Stimulated activated CD8-positive, alpha-beta memory T cell treated with anti-CD3 and anti-CD28 coated beads, Interleukin-4, amount 100 ng/mL, for 4 hours (primary cell): ENCODE results near the gene ZCCHC17.
"Not testable (repeated sequence)": the region's sequence is repeated elsewhere in the genome, so short reads cannot be mapped to it uniquely, and the experiment has no call there.

ENCODE experiments used
- DNase-seq, 2 donors: peaks; one replicate each; pipeline ENCODE4 v3.0.0-alpha.2; 2020; ENCODE audit warnings: low read depth in 2 of 2, low spot score in 1 of 2

The ZCCHC17 gene, protein sequence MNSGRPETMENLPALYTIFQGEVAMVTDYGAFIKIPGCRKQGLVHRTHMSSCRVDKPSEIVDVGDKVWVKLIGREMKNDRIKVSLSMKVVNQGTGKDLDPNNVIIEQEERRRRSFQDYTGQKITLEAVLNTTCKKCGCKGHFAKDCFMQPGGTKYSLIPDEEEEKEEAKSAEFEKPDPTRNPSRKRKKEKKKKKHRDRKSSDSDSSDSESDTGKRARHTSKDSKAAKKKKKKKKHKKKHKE

DNA sequence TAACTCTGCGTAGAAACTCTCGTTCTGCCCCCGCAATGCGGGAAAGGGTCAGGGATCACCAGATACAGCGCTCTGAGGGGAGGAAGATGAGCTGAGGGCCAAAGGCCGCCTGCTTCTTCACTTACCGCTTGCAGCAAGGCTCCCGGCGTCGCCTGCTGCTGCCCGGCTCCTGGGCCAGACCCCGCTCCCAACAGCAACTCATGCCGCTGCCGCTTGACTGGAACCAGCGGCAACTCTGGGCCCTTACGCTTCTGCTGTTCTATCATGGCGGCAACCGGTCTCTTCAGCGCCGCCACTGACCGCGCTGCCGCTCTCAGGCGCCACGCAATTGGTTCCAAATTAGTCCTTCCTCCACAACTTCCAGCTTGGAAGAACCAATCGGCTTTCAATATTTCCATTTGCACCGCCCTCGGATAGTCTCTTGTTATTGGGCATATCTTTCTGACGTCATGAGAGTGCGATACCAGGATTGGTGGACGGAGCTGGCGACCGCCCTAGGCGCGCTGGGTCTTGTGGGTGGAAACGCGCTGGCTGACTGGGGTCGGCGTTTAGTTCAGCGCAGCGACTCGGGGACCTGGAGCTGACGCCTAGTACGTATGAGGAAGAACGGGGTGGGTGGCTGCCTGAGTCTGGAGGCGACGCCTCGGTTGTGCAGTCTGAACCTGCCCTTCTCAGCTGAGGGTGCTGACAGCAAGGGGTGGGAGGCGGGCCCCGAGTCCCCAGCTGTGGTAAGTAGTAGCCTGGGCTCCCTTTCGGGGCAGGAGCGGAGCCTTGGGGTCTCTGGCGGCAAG, at the start of gene ZCCHC17, which contains the start of gene SNRNP40:
TSS of gene ZCCHC17 (plus strand) at position 547 of the 791 bp plus-strand sequence. CDS start 13,067 bp downstream, outside the sequence.
TSS of gene SNRNP40 (minus strand) at position 303 of the 791 bp plus-strand sequence. CDS start at position 266, 37 bp downstream.
- peak; percentile 81 to 89 for DNase-seq

- no peak for DNase-seq
Observed at GRCh38 chr1:31248276-31248675, 48.6 kb upstream of the ZCCHC17 start.

DNA sequence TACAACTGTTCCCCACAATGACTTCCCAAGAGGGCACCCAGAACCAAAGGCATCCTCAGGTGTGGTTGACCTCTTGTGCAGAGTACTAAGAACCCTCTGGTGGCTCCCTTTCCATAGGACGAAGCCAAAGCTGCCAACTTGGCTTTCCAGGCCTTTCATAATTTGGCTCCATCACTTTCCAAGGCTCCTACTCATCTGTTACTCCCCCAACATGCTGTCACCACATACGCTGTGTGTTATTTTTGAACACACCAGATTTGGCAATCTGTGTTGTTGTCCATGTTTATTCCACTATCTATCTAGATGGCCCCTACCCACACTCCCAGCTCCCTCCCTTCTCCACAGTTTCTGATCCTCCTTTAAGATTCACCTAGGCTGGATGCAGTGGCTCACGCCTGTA, 47.0 kb upstream of the ZCCHC17 start:
- no peak for DNase-seq

DNA sequence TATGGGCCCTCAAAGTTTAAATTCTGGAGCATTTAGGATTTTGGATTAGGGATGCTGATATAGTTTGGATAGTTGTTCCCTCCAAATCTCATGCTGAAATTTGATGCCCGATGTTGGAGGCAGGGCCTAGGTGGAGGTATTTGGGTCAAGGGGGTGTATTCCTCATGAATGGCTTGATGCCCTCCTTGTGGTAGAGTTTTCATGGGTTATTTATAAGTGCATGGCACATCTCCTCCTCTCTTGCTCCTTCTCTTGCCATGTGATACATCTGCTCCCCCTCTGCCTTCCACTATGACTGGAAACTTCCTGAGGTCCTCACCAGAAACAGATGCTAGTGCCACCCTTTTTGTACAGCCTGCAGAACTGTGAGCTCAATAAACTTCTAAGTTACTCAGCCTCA, 39.6 kb upstream of the ZCCHC17 start:
- no peak for DNase-seq

- DNase-seq: no peak
Observed at GRCh38 chr1:31258581-31258980, 38.3 kb upstream of the ZCCHC17 start.

GRCh38 chr1:31259746-31260145, 37.1 kb upstream of the ZCCHC17 start:
- DNase-seq: no peak

DNA sequence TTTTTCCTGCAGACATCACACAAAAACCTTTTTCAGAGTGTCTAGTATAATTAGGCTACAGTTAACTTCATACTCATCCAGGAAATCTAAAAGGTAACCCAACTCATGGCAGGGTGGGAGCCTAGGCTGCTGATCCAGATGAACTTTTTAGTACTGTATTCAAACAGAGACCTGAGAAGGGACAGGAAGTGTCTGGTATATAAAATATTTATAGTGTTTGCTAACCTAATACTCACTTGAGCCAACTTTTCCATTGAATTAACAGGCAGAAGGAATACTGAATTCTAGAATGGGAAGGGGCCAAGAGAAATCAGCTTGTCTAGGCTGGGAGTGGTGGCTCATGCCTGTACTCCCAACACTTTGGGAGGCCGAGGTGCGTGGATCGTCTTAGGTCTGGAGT, 34.9 kb upstream of the ZCCHC17 start:
- DNase-seq: no peak

DNA sequence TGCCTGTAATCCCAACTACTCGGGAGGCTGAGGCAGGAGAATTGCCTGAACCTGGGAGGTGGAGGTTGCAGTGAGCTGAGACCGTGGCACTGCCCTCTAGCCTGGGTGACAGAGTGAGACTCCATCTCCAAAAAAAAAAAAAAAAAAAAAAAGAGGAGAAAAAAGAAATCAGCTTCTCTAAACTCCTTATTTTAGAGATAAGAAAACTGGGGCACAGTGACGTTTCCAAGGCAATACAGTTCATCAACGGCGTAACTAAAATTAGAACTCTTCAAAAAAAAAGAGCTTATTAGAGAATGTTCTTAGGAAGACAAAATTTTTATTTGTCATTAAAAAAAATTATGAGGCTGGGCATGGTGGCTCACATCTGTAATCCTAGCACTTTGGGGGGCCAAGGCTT, 34.4 kb upstream of the ZCCHC17 start:
- not testable (repeated sequence) for DNase-seq

GRCh38 chr1:31263408-31263807, 33.4 kb upstream of the ZCCHC17 start:
- no peak for DNase-seq

GRCh38 chr1:31264790-31265386, 31.9 kb upstream of the ZCCHC17 start:
- DNase-seq: no peak

GRCh38 chr1:31266547-31266946, 30.3 kb upstream of the ZCCHC17 start:
- DNase-seq: no peak

DNA sequence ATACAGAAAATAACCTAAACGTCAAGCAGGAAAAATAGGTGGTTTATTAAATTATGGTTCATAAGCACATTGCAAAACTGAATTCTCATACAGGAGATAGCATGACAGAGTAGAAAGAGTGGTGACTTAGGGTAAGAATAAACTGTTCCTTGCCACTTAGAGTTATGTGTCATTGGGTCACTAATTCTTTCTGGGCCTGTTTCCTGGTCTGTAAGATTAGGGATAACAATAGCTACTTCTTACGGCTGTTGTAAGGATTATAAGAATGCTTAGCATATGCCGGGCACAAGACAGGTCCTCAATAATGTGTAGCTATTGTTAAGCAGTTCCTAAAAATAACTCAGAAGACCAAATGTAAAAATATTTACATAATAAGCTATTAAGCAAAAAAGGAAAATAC, 24.5 kb upstream of the ZCCHC17 start:
- DNase-seq: no peak

GRCh38 chr1:31273619-31274018, 23.2 kb upstream of the ZCCHC17 start:
- DNase-seq: no peak

DNA sequence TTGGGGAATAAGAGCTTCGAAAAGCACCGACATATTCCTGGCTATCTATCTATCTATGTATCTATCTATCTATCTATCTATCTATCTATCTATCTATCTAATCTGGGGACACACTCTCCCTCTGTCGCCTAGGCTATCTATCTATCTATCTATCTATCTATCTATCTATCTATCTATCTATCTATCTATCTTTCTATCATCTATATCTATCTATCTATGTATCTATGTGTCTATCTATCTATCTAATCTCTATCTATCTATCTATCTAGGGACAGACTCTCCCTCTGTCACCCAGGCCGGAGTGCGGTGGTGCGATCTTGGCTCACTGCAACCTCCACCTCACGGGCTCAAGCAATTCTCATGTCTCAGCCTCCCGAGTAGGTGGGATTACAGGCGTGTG, 14.4 kb upstream of the ZCCHC17 start:
- DNase-seq: not testable (repeated sequence)

DNA sequence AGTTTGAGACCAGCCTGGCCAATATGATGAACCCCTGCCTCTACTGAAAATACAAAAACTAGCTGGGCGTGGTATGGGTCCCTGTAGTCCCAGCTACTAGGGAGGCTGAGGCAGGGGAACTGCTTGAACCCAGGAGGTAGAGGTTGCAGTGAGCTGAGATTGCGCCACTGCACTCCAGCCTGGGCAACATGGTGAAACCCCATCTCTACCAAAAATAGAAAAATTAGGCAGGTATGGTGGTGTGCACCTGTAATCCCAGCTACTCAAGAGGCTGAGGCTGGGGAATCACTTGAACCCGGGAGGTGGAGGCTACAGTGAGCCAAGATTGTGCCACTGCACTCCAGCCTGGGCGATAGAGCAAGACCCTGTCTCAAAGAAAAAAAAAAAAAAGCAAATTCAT, 9.0 kb upstream of the ZCCHC17 start:
- DNase-seq: not testable (repeated sequence)

DNA sequence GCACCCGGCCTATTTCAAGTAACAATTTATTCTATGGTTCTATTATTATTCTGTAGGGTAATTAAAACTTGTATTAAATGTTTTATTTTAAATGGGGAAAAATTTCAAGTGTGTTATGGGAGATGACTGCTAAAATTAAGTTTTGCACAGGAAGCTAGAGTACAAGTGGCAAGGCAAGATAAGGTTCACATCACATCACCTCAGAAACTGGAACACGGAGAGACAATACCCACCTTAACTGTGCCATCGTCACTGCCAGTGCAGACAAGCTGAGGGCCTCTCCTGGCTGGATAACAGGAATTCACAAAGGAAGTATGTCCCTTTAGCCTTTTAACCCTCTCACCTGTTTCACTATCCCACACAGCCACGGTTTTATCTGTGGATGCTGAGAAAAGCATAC, 7.8 kb upstream of the ZCCHC17 start:
- DNase-seq: no peak

- no peak for DNase-seq
Observed at GRCh38 chr1:31295874-31296485, 852 bp upstream of the ZCCHC17 start.

DNA sequence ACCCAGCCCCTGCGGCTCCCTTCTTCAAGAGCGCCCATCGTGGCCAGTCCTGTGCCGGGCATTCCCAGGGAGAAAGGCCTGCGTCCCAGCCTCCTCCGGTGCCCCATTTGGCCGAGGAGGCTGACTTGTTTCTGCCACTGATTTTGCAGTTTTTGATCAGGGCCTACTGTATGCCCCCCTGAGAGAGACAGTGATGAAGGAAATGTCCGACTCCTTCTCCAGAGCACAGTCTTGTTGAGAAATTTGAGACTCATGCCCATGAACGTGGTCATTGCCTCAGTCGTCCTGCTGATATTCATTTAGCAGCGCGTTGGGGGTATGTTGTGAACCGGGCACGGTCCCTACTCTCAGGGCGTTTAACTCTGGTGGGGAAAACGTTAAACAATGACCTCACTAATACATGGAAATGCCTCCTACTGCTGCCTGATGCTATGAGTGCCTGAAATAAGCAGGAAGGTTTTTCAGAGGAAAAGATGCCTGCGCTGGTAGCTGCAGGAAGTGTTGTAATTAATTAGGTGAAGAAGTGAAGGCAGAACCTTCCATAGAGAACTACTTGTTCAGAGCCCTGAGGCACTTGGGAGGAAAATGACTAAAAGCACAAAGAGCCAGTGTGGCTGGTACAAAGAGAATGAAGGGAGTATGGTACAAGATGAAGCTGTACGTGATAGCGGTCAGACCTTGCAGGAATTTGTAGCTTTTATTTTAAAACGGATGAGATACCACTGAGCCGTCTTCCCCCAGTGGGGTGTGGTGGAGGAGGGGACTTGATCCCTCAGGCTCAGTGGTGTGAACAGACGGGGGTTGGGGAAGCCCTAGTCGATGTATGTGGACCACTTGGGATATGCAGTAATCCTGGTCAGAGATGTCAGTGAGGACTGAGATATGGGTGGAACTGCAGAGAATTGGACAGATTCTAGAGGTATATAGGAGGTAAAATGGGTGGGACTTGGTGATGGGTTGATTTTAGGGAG, 730 bp downstream of the ZCCHC17 start:
- DNase-seq: no peak

DNA sequence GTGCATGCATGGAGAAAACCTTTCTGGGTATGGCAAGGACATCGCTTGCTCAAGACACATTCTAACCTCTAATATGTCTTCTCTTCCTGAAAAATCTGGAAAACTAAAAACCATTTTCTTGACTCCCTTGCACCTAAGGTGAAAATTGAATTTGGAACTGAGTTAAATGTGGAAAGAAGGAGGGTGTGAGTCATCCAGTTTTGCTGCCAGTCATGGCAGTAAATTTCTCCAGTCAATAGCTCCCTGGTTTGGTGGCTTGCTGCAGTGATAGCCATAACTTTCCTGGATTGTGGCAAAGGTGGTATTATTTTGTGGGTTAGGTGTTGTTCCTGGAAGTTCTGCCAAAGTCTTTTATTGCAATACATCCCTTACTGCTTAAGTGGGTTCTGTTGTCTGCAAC, 2.5 kb downstream of the ZCCHC17 start:
- DNase-seq: no peak

- no peak for DNase-seq
Observed at GRCh38 chr1:31300193-31300592, 3.4 kb downstream of the ZCCHC17 start.
